IPS DF 4.7 (cell line): Measurements from ENCODE around the gene IP6K1.
"Not testable (repeated sequence)": the region's sequence is repeated elsewhere in the genome, so short reads cannot be mapped to it uniquely, and the experiment has no call there.

Source experiments
- DNase-seq: peaks from one replicate; pipeline ENCODE4 v3.0.0-alpha.2; 2013; ENCODE audit warnings: low spot score; ENCODE audit errors: extremely low read depth

Gene IP6K1

GRCh38 chr3:49769286-49769915, 16.9 kb downstream of the IP6K1 start:
- DNase-seq, result no peak

- DNase-seq, result no peak
Measured at GRCh38 chr3:49763981-49764380, 22.4 kb downstream of the IP6K1 start.

- DNase-seq, result no peak
Measured at GRCh38 chr3:49761661-49762060, 24.7 kb downstream of the IP6K1 start.

- DNase-seq, result no peak
Measured at GRCh38 chr3:49759226-49759625, 27.1 kb downstream of the IP6K1 start.

- no peak for DNase-seq
Measured at GRCh38 chr3:49757197-49757596, 29.1 kb downstream of the IP6K1 start.

GRCh38 chr3:49756036-49756435, 30.3 kb downstream of the IP6K1 start:
- DNase-seq, result no peak

- DNase-seq, result no peak
Measured at GRCh38 chr3:49754536-49754935, 31.8 kb downstream of the IP6K1 start.

GRCh38 chr3:49751501-49751900, 34.8 kb downstream of the IP6K1 start:
- DNase-seq, result no peak

- no peak for DNase-seq
Measured at GRCh38 chr3:49750056-49750455, 36.3 kb downstream of the IP6K1 start.

- DNase-seq, result not testable (repeated sequence)
Measured at GRCh38 chr3:49748874-49749273, 37.5 kb downstream of the IP6K1 start.

GRCh38 chr3:49747792-49748480, 38.4 kb downstream of the IP6K1 start:
- no peak for DNase-seq

- DNase-seq, result no peak
Measured at GRCh38 chr3:49745986-49746385, 40.4 kb downstream of the IP6K1 start.

GRCh38 chr3:49740427-49740826, 45.9 kb downstream of the IP6K1 start:
- no peak for DNase-seq

GRCh38 chr3:49738067-49738713, 48.2 kb downstream of the IP6K1 start:
- DNase-seq, result no peak

- DNase-seq, result no peak
Measured at GRCh38 chr3:49734752-49735151, 51.6 kb downstream of the IP6K1 start.

- no peak for DNase-seq
Measured at GRCh38 chr3:49733551-49733950, 52.8 kb downstream of the IP6K1 start.

- DNase-seq, result no peak
Measured at GRCh38 chr3:49732597-49732996, 53.7 kb downstream of the IP6K1 start.

GRCh38 chr3:49729966-49730609, 56.3 kb downstream of the IP6K1 start:
- DNase-seq, result no peak

GRCh38 chr3:49727924-49728361, 58.4 kb downstream of the IP6K1 start:
- no peak for DNase-seq

- DNase-seq, result no peak
Measured at GRCh38 chr3:49727154-49727923, 59.0 kb downstream of the IP6K1 start.

GRCh38 chr3:49725906-49726681, 60.2 kb downstream of the IP6K1 start:
- no peak for DNase-seq
